NCI-H510A (cell line): Measurements from ENCODE around the gene SNORC.

Experiments
- DNase-seq: peaks from one replicate; lab custom pipeline; 2025; lab: John Stamatoyannopoulos, UW

Gene SNORC

DNA sequence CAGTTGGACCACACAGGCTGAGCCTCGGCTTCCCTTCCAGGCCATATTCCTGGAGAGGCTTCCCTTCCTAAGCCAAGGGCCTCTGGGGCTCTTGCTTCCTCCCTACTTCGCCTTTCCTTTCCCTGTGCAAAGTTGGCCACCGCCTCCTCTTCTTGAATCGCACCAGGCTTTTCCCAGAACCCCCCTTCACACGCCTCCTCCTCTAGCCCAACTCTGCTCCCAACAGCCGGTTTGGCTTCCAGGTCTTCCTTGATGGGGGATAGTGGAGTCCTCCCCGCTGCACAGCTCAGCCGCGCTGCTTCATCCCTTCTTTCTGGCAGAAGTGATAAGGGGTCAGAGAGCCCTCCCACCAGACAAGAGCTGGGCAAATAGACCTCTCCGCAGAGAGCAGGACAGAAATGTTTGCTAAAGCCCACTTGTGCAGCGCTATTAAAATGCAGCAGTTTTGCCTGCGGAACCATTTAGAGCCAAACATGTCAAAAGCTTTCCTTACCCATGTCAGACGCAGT, 56.4 kb downstream of the SNORC start:
- no peak for DNase-seq

DNA sequence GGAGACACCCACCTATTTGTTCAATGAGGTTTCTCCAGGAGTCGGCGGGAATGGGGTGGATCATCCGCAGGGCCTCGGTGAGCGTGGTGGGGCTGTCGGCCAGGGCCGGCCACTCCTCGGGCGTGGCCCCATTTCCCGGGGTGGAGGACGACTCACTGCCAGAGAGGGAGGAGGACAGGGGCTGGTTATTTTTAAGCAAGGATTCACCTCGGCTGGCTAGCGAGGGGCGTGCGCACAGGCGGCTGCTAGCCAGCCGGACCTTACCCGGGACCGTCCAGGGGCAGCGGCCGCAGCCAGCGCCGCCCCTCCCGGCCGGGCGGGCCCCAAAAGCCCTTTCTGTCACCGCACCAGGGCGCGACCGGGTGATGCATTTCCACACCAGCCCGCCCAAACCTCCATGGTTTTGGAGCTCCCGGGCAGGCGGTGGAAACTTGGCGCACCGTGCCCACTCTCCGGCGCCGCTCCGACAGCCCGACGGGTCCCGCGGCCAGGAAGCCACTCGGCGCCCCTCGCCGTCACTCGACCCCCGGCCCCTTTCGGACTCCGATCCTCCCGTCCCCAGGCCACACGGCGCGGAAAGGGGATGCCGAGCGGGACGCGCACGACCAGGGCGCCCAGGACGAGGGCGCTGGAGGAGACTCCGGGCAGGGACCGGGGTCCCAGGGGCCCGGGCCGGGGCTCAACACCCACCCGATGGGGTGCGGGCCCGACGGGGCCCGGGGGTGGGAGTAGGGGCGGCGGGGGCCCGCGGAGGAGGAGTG, 57.1 kb downstream of the SNORC start:
- DNase-seq, result no peak

DNA sequence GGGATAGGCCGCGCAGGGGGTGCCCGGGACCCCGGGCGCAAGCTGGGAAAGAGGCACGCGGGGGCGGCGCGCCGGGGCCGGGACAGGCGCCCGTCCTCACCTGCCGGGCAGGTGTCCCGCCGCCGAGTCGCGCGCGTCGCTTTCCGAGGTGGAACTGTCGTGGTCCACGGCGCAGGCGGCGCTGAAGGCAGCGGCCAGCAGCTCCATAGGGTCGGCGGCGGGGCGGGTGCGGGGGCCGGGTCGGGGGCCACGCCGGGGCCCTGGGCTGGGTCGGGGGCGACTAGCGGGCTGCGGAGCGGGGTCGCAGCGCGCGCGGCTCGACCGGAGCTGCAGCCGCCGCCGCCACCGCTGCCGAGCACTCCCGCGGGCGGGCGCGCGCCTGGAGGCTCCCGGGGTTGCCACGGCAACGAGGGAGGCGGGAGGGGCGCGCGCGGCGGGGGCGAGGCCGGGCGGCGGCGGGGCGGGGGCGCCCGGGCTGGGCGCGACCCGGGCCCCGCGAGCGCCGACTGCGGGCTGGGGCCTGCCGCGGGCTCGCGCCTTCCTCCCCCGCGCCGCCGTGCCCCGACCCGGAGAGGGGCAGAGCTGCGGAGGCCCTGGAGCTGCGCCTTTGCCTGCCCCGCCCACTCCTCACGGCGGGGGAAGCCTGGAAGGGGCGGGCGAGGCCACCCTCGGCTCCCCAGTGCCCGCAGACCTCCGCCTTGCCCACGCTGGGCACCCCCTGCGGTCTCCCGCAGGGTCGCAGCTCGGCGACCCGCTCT, 57.9 kb downstream of the SNORC start:
- DNase-seq, result peak; percentile 43
